Measurements from ENCODE around the gene MRFAP1L1.

- TF ChIP-seq, protein P1, sequence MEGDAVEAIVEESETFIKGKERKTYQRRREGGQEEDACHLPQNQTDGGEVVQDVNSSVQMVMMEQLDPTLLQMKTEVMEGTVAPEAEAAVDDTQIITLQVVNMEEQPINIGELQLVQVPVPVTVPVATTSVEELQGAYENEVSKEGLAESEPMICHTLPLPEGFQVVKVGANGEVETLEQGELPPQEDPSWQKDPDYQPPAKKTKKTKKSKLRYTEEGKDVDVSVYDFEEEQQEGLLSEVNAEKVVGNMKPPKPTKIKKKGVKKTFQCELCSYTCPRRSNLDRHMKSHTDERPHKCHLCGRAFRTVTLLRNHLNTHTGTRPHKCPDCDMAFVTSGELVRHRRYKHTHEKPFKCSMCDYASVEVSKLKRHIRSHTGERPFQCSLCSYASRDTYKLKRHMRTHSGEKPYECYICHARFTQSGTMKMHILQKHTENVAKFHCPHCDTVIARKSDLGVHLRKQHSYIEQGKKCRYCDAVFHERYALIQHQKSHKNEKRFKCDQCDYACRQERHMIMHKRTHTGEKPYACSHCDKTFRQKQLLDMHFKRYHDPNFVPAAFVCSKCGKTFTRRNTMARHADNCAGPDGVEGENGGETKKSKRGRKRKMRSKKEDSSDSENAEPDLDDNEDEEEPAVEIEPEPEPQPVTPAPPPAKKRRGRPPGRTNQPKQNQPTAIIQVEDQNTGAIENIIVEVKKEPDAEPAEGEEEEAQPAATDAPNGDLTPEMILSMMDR (IDR thresholded peaks at IDR 0.05) = peak in 1 of 6 experiments; percentile 3
- TF ChIP-seq POLR2A (IDR thresholded peaks at IDR 0.05) (peak in 1 of 4 donors; percentile 25), POLR2AphosphoS5 (IDR thresholded peaks at IDR 0.05) (peak in 1 of 2 donors; percentile 34), EP300 (IDR thresholded peaks at IDR 0.05) (no peak)
Measured at GRCh38 chr4:6749340-6750171, 39.9 kb upstream of the MRFAP1L1 start.

Data from upper lobe of left lung (tissue), 4 donors.